SU-DHL-6 (cell line): ENCODE measurements around the gene ALDOB.

Experiments used
- H2AFZ ChIP-seq: fragments of 200-600 bp; sonication (generic); 2 replicates; pipeline ENCODE4 v1.6.1; 2014; ENCODE audit warnings: low read depth, mild to moderate bottlenecking, moderate library complexity, mixed read lengths, antibody characterized with exemption, low read length; ENCODE audit not compliant: severe bottlenecking
- H3F3A ChIP-seq: fragments of 200-600 bp; shearing (Covaris generic); 2 replicates; pipeline ENCODE4 v1.6.0; 2016; ENCODE audit warnings: antibody characterized with exemption, mild to moderate bottlenecking; ENCODE audit not compliant: insufficient read depth
- H3K27ac ChIP-seq: fragments of 200-600 bp; sonication (generic); 2 replicates; pipeline ENCODE4 v1.5.1; 2016; ENCODE audit warnings: low read depth, mild to moderate bottlenecking, low read length, moderate library complexity, mixed read lengths
- H3K27me3 ChIP-seq: fragments of 200-600 bp; sonication (generic), shearing (Covaris generic); 2 replicates; pipeline ENCODE4 v1.6.0; 2014; ENCODE audit warnings: mild to moderate bottlenecking, low read length
- H3K36me3 ChIP-seq: fragments of 200-600 bp; sonication (generic); 2 replicates; pipeline ENCODE4 v1.6.1; 2014; ENCODE audit warnings: mild to moderate bottlenecking, low read length, mixed read lengths
- H3K4me2 ChIP-seq: fragments of 300-600, 200-600 bp; shearing (Covaris generic), sonication (generic); 2 replicates; pipeline ENCODE4 v1.6.0; 2014; ENCODE audit warnings: low read length, low read depth, mild to moderate bottlenecking; ENCODE audit not compliant: poor library complexity, severe bottlenecking
- H3K4me3 ChIP-seq: fragments of 200-600 bp; sonication (generic); 2 replicates; pipeline ENCODE4 v1.5.1; 2014; ENCODE audit warnings: antibody characterized with exemption, low read length, mild to moderate bottlenecking, mixed read lengths; ENCODE audit not compliant: insufficient read depth, poor library complexity, severe bottlenecking
- H3K79me2 ChIP-seq: fragments of 200-600 bp; sonication (generic); 2 replicates; pipeline ENCODE4 v1.6.1; 2014; ENCODE audit warnings: mild to moderate bottlenecking, low read length, moderate library complexity; ENCODE audit not compliant: insufficient read depth
- H3K9ac ChIP-seq: fragments of 200-600 bp; sonication (generic); 2 replicates; pipeline ENCODE4 v1.7.0; 2014; ENCODE audit warnings: mild to moderate bottlenecking, low read length
- H3K9me2 ChIP-seq: fragments of 200-600 bp; sonication (generic); replicated peaks from 2 replicates; pipeline ENCODE4 v1.6.1; 2014; ENCODE audit warnings: low read length; ENCODE audit not compliant: insufficient read depth
- H3K9me3 ChIP-seq: fragments of 200-600 bp; sonication (generic); 2 replicates; pipeline ENCODE4 v1.6.1; 2014; ENCODE audit warnings: low read length, mixed read lengths; ENCODE audit not compliant: insufficient read depth
- H4K20me1 ChIP-seq: fragments of 200-600 bp; sonication (generic); 2 replicates; pipeline ENCODE4 v1.6.1; 2014; ENCODE audit warnings: low read depth, mild to moderate bottlenecking, antibody characterized with exemption, low read length, moderate library complexity, mixed read lengths
- CTCF ChIP-seq: fragments of 200-600 bp; sonication (generic); IDR thresholded peaks from one replicate; pipeline ENCODE4 v1.5.1; 2017; ENCODE audit warnings: antibody characterized with exemption, mild to moderate bottlenecking, low read length, moderate library complexity; ENCODE audit not compliant: insufficient read depth, poor library complexity, severe bottlenecking
- EZH2phosphoT487 ChIP-seq: fragments of 200-600 bp; sonication (generic), shearing (Covaris generic); conservative IDR thresholded peaks from 2 replicates; pipeline ENCODE4 v1.6.1; 2018; ENCODE audit warnings: mild to moderate bottlenecking, antibody characterized with exemption, low read length, moderate library complexity, mixed read lengths

ALDOB gene

GRCh38 chr9:101399643-101399970 lies 36.0 kb downstream of the ALDOB start:
- no peak overlapping the region for H2AFZ ChIP-seq
- H3K4me3 ChIP-seq = peak overlapping the region; percentile 93
- no peaks in the 10 kb centered on the region for H3F3A ChIP-seq
- peaks cover 59% of the 10 kb centered on the region for H3K79me2 ChIP-seq
- peaks cover 1% of the 10 kb centered on the region; the same call in 1 of the 2 replicates for H3K9me3 ChIP-seq
- no peaks in the 10 kb centered on the region for H3K9me2 ChIP-seq
- H3K4me2 ChIP-seq = peak overlapping the region; percentile 91
- peaks cover 58% of the 10 kb centered on the region for H3K36me3 ChIP-seq
- peak overlapping the region; percentile 73 for H3K9ac ChIP-seq
- peak overlapping the region; percentile 43; the same call in 1 of the 2 replicates for H3K27ac ChIP-seq
- no peaks in the 10 kb centered on the region for H4K20me1 ChIP-seq
- TF ChIP-seq EZH2phosphoT487 = no peak
- no peak for TF ChIP-seq CTCF
- H3K27me3 ChIP-seq = no peaks in the 10 kb centered on the region

- H3K4me3 ChIP-seq = peak overlapping the region; percentile 93
- H2AFZ ChIP-seq = peak overlapping the region; percentile 60
- H3K9me2 ChIP-seq = no peaks in the 10 kb centered on the region
- H3K27ac ChIP-seq = peak overlapping the region; percentile 43
- H3K4me2 ChIP-seq = peak overlapping the region; percentile 91
- no peaks in the 10 kb centered on the region for H4K20me1 ChIP-seq
- H3K79me2 ChIP-seq = peaks cover 64% of the 10 kb centered on the region
- no peaks in the 10 kb centered on the region for H3K9me3 ChIP-seq
- H3K9ac ChIP-seq = peak overlapping the region; percentile 73
- H3K27me3 ChIP-seq = no peaks in the 10 kb centered on the region
- TF ChIP-seq EZH2phosphoT487 (no peak), CTCF (no peak)
- no peaks in the 10 kb centered on the region for H3F3A ChIP-seq
- H3K36me3 ChIP-seq = peaks cover 58% of the 10 kb centered on the region
Measured at GRCh38 chr9:101398930-101399642, 36.5 kb downstream of the ALDOB start.

- peak within 1 kb of the TSS; percentile 82 for H3K9ac ChIP-seq
- H3K4me3 ChIP-seq = peak within 1 kb of the TSS; percentile 93
- no peaks in the 10 kb centered on the region for H3K9me2 ChIP-seq
- H3K27me3 ChIP-seq = no peaks in the 10 kb centered on the region
- H3K36me3 ChIP-seq = peaks cover 58% of the 10 kb centered on the region
- no peaks in the 10 kb centered on the region for H4K20me1 ChIP-seq
- peak within 1 kb of the TSS; percentile 91 for H3K4me2 ChIP-seq
- peak within 1 kb of the TSS; percentile 92 for H2AFZ ChIP-seq
- peak within 1 kb of the TSS; percentile 43 for H3K27ac ChIP-seq
- H3K79me2 ChIP-seq = peaks cover 67% of the 10 kb centered on the region
- H3F3A ChIP-seq = no peaks in the 10 kb centered on the region
- TF ChIP-seq EZH2phosphoT487 (no peak), CTCF (no peak)
- no peaks in the 10 kb centered on the region for H3K9me3 ChIP-seq
Measured at GRCh38 chr9:101398068-101398929, 37.3 kb downstream of the ALDOB start, which contains the start of the genes MRPL50 and ZNF189. MRPL50 (minus strand) TSS chr9:101398618; CDS start chr9:101398592, 26 bp downstream. ZNF189 (plus strand) TSS chr9:101398851; CDS start chr9:101399157, 306 bp downstream.
